Measurements from ENCODE around the gene TDRD10. TPM values are rescaled to one million over a fixed set of nuclear protein-coding genes. Genes with fewer than 3 reads are reported as not detected.
A peak's percentile ranks its signal among the peaks of the same experiment; 100 is the strongest.
"Not testable (repeated sequence)": the region's sequence is repeated elsewhere in the genome, so short reads cannot be mapped to it uniquely, and the experiment has no call there.

The TDRD10 gene
- total and polyA plus RNA-seq, 10 donors = 2.4 to 14.0 (median 9.0) TPM

DNA sequence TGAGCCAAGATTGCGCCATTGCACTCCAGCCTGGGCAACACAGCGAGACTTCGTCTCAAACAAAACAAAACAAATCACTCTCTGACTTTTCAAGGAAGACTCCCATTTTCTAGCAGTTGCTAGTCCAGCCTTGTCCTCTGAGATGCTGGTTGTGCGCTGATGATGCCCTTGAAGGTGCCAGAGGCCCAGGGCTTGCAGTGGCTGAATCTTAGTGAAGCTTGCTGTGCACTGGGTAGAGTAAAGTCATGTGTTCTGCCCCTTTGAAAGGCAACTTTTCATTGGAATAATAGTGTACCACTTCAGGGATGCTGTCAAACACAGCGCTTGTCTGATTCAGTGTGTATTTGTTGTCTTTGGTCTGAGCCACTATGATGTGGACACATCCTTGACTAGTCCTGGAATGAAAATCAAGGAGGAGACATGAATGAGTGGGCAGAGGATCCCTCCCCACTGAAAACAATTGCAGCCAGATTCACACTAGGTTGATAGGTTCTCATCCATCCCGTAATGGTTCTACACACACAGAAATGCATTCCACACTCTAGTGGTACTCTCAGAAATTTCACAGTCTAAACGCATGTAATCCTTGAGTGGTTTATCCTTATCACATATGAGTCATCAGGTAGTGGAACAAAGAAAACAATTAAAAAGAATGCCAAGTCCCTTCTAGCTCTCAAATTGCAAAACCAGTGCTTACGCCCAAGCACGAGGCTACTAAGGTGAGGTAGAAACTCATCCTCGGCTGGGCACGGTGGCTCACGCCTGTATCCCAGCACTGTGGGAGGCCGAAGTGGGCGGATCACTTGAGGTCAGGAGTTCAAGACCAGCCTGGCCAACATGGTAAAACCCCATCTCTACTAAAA is 17.8 kb upstream of the TDRD10 start:
- Histone ChIP-seq H3K27me3 (replicated peaks in 1 of 7) (no peaks in the 10 kb centered on the region), H3K9me3 (no peaks in the 10 kb centered on the region), H3K4me3 (no peak overlapping the region), H3K4me1 (peaks cover 3 to 74% (median 44%) of the 10 kb centered on the region in 6 donors), H3K36me3 (peaks cover 0 to 36% (median 2%) of the 10 kb centered on the region in 6 donors), H3K27ac (peak overlapping the region in 7 of 8 donors; percentile 39 to 76 (median 73))
- 70 to 84% (median 75%) methylated on average over 14 of the region's 14 CpGs for WGBS, 5 donors
- intact Hi-C loops (cut with DNase I; ENCODE audit: low total_unique reads) = loop anchor here (5.0 to 10.0 kb wide), 3 partner anchors 63 to 393 kb away; no protein-coding TSS in a partner anchor
- DNase-seq = no peak
- TF ChIP-seq CTCF (IDR thresholded peaks at IDR 0.05 in 8 of 11, conservative IDR thresholded peaks at IDR 0.05 in 3 of 11) (no peak), POLR2AphosphoS5 (IDR thresholded peaks at IDR 0.05) (peak in 1 of 3 donors; percentile 13), POLR2A (IDR thresholded peaks at IDR 0.05) (no peak)

DNA sequence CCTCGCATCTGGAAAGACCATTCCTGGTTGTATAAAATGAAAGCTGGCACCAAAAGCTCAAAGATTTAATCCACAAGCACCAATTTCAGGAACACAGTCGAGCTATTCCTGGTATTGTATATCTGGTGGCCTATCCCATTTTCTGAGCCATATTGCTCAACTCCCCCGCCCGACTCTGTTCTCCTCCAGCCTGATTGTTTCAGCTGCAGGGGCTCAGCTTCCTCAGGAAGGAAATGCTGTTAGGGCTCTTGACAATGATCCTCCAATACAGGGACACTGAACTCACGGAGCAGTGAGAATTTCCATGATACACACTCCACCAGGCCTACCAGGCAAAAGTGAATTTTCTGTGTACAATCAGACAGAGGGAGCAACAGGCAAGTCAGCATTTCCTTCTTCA is 16.9 kb upstream of the TDRD10 start:
- TF ChIP-seq CTCF (IDR thresholded peaks at IDR 0.05 in 8 of 11, conservative IDR thresholded peaks at IDR 0.05 in 3 of 11) = no peak
- peak in 1 of 3 donors; percentile 81 for TF ChIP-seq POLR2AphosphoS5 (IDR thresholded peaks at IDR 0.05)
- Histone ChIP-seq H3K27ac (peak overlapping the region in 7 of 8 donors; percentile 39 to 76 (median 73)), H3K4me1 (peaks cover 6 to 74% (median 47%) of the 10 kb centered on the region in 6 donors)

GRCh38 chr1:154485910-154486496 is 16.0 kb upstream of the TDRD10 start:
- Histone ChIP-seq H3K4me3 (no peak overlapping the region), H3K27ac (peak overlapping the region in 6 of 8 donors; percentile 16 to 76 (median 66)), H3K27me3 (replicated peaks in 1 of 7) (no peaks in the 10 kb centered on the region), H3K9me3 (no peaks in the 10 kb centered on the region), H3K36me3 (peaks cover 0 to 36% (median 2%) of the 10 kb centered on the region in 6 donors), H3K4me1 (peaks cover 6 to 74% (median 51%) of the 10 kb centered on the region in 6 donors)
- DNase-seq = no peak
- intact Hi-C loops (cut with DNase I; ENCODE audit: low total_unique reads) = loop anchor here (10.0 kb wide), 1 partner anchor 279 kb away; no protein-coding TSS in a partner anchor
- no peak for TF ChIP-seq POLR2A (IDR thresholded peaks at IDR 0.05)
- no peak for TF ChIP-seq POLR2AphosphoS5 (IDR thresholded peaks at IDR 0.05)
- no peak for TF ChIP-seq CTCF (IDR thresholded peaks at IDR 0.05 in 8 of 11, conservative IDR thresholded peaks at IDR 0.05 in 3 of 11)
- WGBS, 5 donors = 65 to 83% (median 75%) methylated on average over 7 of the region's 7 CpGs

More for the DNA sequence above, 16.9 kb upstream of the TDRD10 start:
- Histone ChIP-seq H3K9me3 (no peaks in the 10 kb centered on the region), H3K36me3 (peaks cover 0 to 36% (median 2%) of the 10 kb centered on the region in 6 donors), H3K27me3 (replicated peaks in 1 of 7) (no peaks in the 10 kb centered on the region), H3K4me3 (no peak overlapping the region)
- DNase-seq = no peak
- 20 to 41% (median 33%) methylated on average over 5 of the region's 5 CpGs for WGBS, 5 donors
- intact Hi-C loops (cut with DNase I; ENCODE audit: low total_unique reads) = loop anchor here (10.0 kb wide), 1 partner anchor 280 kb away; no protein-coding TSS in a partner anchor

GRCh38 chr1:154486756-154487155 is 15.3 kb upstream of the TDRD10 start:
- intact Hi-C loops (cut with DNase I; ENCODE audit: low total_unique reads) = loop anchor here (10.0 kb wide), 1 partner anchor 278 kb away; no protein-coding TSS in a partner anchor
- Histone ChIP-seq H3K36me3 (peaks cover 0 to 36% (median 2%) of the 10 kb centered on the region in 6 donors), H3K4me1 (peaks cover 12 to 80% (median 55%) of the 10 kb centered on the region in 6 donors), H3K27ac (peak overlapping the region in 4 of 8 donors; percentile 16 to 76 (median 74))
- H3K27me3 ChIP-seq (replicated peaks in 1 of 7); DNase-seq; H3K4me3 ChIP-seq; H3K9me3 ChIP-seq: not testable (repeated sequence)
- WGBS, 5 donors = 26 to 46% (median 36%) methylated on average over 5 of the region's 5 CpGs

Measured in spleen (tissue), 11 donors.